ENCODE measurements around the gene APCDD1. TPM values are rescaled to one million over a fixed set of nuclear protein-coding genes. Genes with fewer than 3 reads are reported as not detected.
"Not testable (repeated sequence)": the region's sequence is repeated elsewhere in the genome, so short reads cannot be mapped to it uniquely, and the experiment has no call there.

APCDD1 gene
- total and polyA plus RNA-seq, 2 donors (not counting 1 experiment from before 2014, with no cell fraction given): 15.3 to 17.3 TPM

- H2AFZ ChIP-seq (ENCODE audit: low read length): no peak overlapping the region
- H3K79me2 ChIP-seq (ENCODE audit: control insufficient read depth, insufficient read depth, low read length): no peaks in the 10 kb centered on the region
- no peak overlapping the region for H3K4me2 ChIP-seq (ENCODE audit: extremely low read depth, insufficient read depth, low read length)
- no peaks in the 10 kb centered on the region for H3K9me3 ChIP-seq (ENCODE audit: control insufficient read depth, insufficient read depth, low read depth, low read length)
- no peaks in the 10 kb centered on the region for H4K20me1 ChIP-seq (ENCODE audit: control insufficient read depth, extremely low read depth, insufficient read depth, low read length)
- no peaks in the 10 kb centered on the region for H3K4me1 ChIP-seq (ENCODE audit: control insufficient read depth, extremely low read depth, insufficient read depth, low read length)
- no peak overlapping the region for H3K9ac ChIP-seq (ENCODE audit: insufficient read depth, low read length)
- no peak overlapping the region for H3K27ac ChIP-seq (ENCODE audit: insufficient read depth, low read length)
- no peaks in the 10 kb centered on the region for H3K36me3 ChIP-seq (ENCODE audit: control insufficient read depth, insufficient read depth, low read length)
- TF ChIP-seq, protein P1, sequence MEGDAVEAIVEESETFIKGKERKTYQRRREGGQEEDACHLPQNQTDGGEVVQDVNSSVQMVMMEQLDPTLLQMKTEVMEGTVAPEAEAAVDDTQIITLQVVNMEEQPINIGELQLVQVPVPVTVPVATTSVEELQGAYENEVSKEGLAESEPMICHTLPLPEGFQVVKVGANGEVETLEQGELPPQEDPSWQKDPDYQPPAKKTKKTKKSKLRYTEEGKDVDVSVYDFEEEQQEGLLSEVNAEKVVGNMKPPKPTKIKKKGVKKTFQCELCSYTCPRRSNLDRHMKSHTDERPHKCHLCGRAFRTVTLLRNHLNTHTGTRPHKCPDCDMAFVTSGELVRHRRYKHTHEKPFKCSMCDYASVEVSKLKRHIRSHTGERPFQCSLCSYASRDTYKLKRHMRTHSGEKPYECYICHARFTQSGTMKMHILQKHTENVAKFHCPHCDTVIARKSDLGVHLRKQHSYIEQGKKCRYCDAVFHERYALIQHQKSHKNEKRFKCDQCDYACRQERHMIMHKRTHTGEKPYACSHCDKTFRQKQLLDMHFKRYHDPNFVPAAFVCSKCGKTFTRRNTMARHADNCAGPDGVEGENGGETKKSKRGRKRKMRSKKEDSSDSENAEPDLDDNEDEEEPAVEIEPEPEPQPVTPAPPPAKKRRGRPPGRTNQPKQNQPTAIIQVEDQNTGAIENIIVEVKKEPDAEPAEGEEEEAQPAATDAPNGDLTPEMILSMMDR (conservative IDR thresholded peaks at IDR 0.05 in 1 of 2, IDR thresholded peaks at IDR 0.05 in 1 of 2; ENCODE audit: low read depth in 1 of 2, low read length in 2 of 2): no peak
- no peak for TF ChIP-seq EZH2 (IDR thresholded peaks at IDR 0.05; ENCODE audit: low read length, missing control alignments)
- no peaks in the 10 kb centered on the region for H3K27me3 ChIP-seq (ENCODE audit: control insufficient read depth, insufficient read depth, low read length)
- DNase-seq (ENCODE audit: low read depth in 2 of 2): no peak
- H3K4me3 ChIP-seq (replicated peaks in 1 of 4; ENCODE audit: control extremely low read depth in 1 of 4, insufficient read depth in 1 of 4, low read depth in 3 of 4, low read length in 4 of 4): no peak overlapping the region
Measured at GRCh38 chr18:10500038-10500437, 45.6 kb downstream of the APCDD1 start.

- Histone ChIP-seq H2AFZ (ENCODE audit: low read length) (no peak overlapping the region), H3K9ac (ENCODE audit: insufficient read depth, low read length) (no peak overlapping the region), H3K4me2 (ENCODE audit: extremely low read depth, insufficient read depth, low read length) (no peak overlapping the region), H3K36me3 (ENCODE audit: control insufficient read depth, insufficient read depth, low read length) (no peaks in the 10 kb centered on the region), H3K27me3 (ENCODE audit: control insufficient read depth, insufficient read depth, low read length) (no peaks in the 10 kb centered on the region), H3K79me2 (ENCODE audit: control insufficient read depth, insufficient read depth, low read length) (no peaks in the 10 kb centered on the region), H3K9me3 (ENCODE audit: control insufficient read depth, insufficient read depth, low read depth, low read length) (no peaks in the 10 kb centered on the region), H3K27ac (ENCODE audit: insufficient read depth, low read length) (no peak overlapping the region), H4K20me1 (ENCODE audit: control insufficient read depth, extremely low read depth, insufficient read depth, low read length) (no peaks in the 10 kb centered on the region), H3K4me3 (replicated peaks in 1 of 4; ENCODE audit: control extremely low read depth in 1 of 4, insufficient read depth in 1 of 4, low read depth in 3 of 4, low read length in 4 of 4) (no peak overlapping the region), H3K4me1 (ENCODE audit: control insufficient read depth, extremely low read depth, insufficient read depth, low read length) (no peaks in the 10 kb centered on the region)
- no peak for DNase-seq (ENCODE audit: low read depth in 2 of 2)
- TF ChIP-seq, protein P1 (conservative IDR thresholded peaks at IDR 0.05 in 1 of 2, IDR thresholded peaks at IDR 0.05 in 1 of 2; ENCODE audit: low read depth in 1 of 2, low read length in 2 of 2): no peak
- no peak for TF ChIP-seq EZH2 (IDR thresholded peaks at IDR 0.05; ENCODE audit: low read length, missing control alignments)
Measured at GRCh38 chr18:10504723-10505122, 50.3 kb downstream of the APCDD1 start.

DNA sequence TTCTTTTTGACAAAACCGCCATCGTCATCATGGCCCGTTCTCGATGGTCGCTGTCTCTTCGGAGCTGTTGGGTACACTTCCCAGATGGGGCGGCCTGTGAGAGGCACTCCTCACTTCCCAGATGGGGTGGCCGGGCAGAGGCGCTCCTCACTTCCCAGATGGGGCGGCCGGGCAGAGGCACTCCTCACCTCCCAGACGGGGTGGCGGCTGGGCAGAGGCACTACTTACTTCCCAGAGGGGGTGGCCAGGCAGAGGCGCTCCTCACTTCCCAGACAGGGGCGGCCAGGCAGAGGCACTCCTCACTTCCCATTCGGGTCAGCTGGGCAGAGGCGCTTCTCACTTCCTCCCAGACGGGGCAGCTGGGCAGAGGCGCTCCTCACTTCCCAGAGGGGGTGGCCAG, 51.5 kb downstream of the APCDD1 start:
- H3K4me2 ChIP-seq (ENCODE audit: extremely low read depth, insufficient read depth, low read length); H3K79me2 ChIP-seq (ENCODE audit: control insufficient read depth, insufficient read depth, low read length); H4K20me1 ChIP-seq (ENCODE audit: control insufficient read depth, extremely low read depth, insufficient read depth, low read length); H3K9me3 ChIP-seq (ENCODE audit: control insufficient read depth, insufficient read depth, low read depth, low read length); H2AFZ ChIP-seq (ENCODE audit: low read length); H3K4me3 ChIP-seq (replicated peaks in 1 of 4; ENCODE audit: control extremely low read depth in 1 of 4, insufficient read depth in 1 of 4, low read depth in 3 of 4, low read length in 4 of 4); DNase-seq (ENCODE audit: low read depth in 2 of 2); H3K27ac ChIP-seq (ENCODE audit: insufficient read depth, low read length); H3K27me3 ChIP-seq (ENCODE audit: control insufficient read depth, insufficient read depth, low read length); H3K9ac ChIP-seq (ENCODE audit: insufficient read depth, low read length); H3K4me1 ChIP-seq (ENCODE audit: control insufficient read depth, extremely low read depth, insufficient read depth, low read length); H3K36me3 ChIP-seq (ENCODE audit: control insufficient read depth, insufficient read depth, low read length): not testable (repeated sequence)
